Measurements from ENCODE around the gene WASHC2A.
"Not testable (repeated sequence)": the region's sequence is repeated elsewhere in the genome, so short reads cannot be mapped to it uniquely, and the experiment has no call there.

GRCh38 chr10:50058727-50059126 lies 9.0 kb upstream of the WASHC2A start:
- TF ChIP-seq CTCF (IDR thresholded peaks at IDR 0.05); POLR2A (IDR thresholded peaks at IDR 0.05); POLR2AphosphoS5 (IDR thresholded peaks at IDR 0.05); EP300 (IDR thresholded peaks at IDR 0.05; ENCODE audit: low read depth): not testable (repeated sequence)
